Type B pancreatic cell (in vitro differentiated cells): ENCODE results near the gene C12orf42. TPM values are rescaled to one million over a fixed set of nuclear protein-coding genes. Genes with fewer than 3 reads are reported as not detected.

Experiments used
- DNase-seq: peaks from one replicate; pipeline ENCODE4 v3.0.0; 2021; ENCODE audit warnings: mixed read lengths; ENCODE audit not compliant: unreplicated experiment; ENCODE audit errors: extremely low spot score
- H3K27ac Mint-ChIP-seq: 2 replicates; pipeline ENCODE4 v1.8.0; 2021; ENCODE audit warnings: mild to moderate bottlenecking, mixed read lengths
- H3K27me3 Mint-ChIP-seq: 2 replicates; pipeline ENCODE4 v1.8.0; 2021; ENCODE audit warnings: mixed read lengths
- H3K36me3 Mint-ChIP-seq: 2 replicates; pipeline ENCODE4 v1.8.0; 2021; ENCODE audit warnings: mixed read lengths
- H3K4me1 Mint-ChIP-seq: one replicate; pipeline ENCODE4 v1.8.0; 2021; ENCODE audit warnings: mixed read lengths; ENCODE audit not compliant: unreplicated experiment
- H3K4me3 Mint-ChIP-seq: 2 replicates; pipeline ENCODE4 v1.8.0; 2021; ENCODE audit warnings: mild to moderate bottlenecking, mixed read lengths
- H3K9me3 Mint-ChIP-seq: 2 replicates; pipeline ENCODE4 v1.8.0; 2021; ENCODE audit warnings: mixed read lengths
- CTCF ChIP-seq: fragments of 200-600 bp; sonication (generic); conservative IDR thresholded peaks from 2 replicates; pipeline ENCODE4 v1.5.0; 2021; ENCODE audit warnings: antibody characterized with exemption, mild to moderate bottlenecking
- total RNA-seq: library from RNA; stranded (reverse); gene quantifications from 2 replicates; pipeline ENCODE4 v1.2.1, GENCODE V29; 2021; ENCODE audit warnings: low replicate concordance

Gene C12orf42
- total RNA-seq, 1 donor from 2014 or later, result not detected

- H3K27ac Mint-ChIP-seq, result no peak overlapping the region
- no peaks in the 10 kb centered on the region for H3K27me3 Mint-ChIP-seq
- H3K4me3 Mint-ChIP-seq, result no peak overlapping the region
- peaks cover 2% of the 10 kb centered on the region for H3K4me1 Mint-ChIP-seq
- no peak for DNase-seq
- H3K9me3 Mint-ChIP-seq, result no peaks in the 10 kb centered on the region
- no peak for TF ChIP-seq CTCF
- H3K36me3 Mint-ChIP-seq, result no peaks in the 10 kb centered on the region
Observed at GRCh38 chr12:103518899-103519298, 23.1 kb upstream of the C12orf42 start.

- TF ChIP-seq CTCF, result no peak
- Mint-ChIP-seq H3K27ac (no peak overlapping the region), H3K9me3 (no peaks in the 10 kb centered on the region), H3K4me1 (no peaks in the 10 kb centered on the region), H3K4me3 (no peak overlapping the region), H3K36me3 (no peaks in the 10 kb centered on the region), H3K27me3 (no peaks in the 10 kb centered on the region)
- DNase-seq, result no peak
Observed at GRCh38 chr12:103517161-103517560, 21.4 kb upstream of the C12orf42 start.

DNA sequence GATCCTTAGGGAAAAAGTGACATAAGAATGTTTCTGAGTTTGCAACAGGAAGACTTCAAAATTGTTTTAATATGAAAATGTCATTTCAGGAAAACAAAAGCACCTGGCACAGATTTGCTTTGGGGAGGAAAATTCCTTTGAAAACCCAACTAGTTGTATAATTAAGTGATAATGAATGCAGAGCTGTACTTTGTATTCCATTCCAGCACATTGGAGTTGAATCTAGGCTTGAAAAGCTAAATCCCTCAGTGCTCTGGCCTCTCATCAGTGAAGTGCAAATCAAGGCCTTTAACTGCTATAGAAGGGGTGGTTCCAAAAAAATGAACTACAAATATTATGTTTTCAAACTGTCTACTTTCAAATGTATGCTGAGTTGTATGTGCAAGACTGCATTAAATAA is 19.6 kb upstream of the C12orf42 start:
- no peaks in the 10 kb centered on the region for H3K36me3 Mint-ChIP-seq
- H3K9me3 Mint-ChIP-seq, result no peaks in the 10 kb centered on the region
- no peaks in the 10 kb centered on the region for H3K27me3 Mint-ChIP-seq
- DNase-seq, result no peak
- no peaks in the 10 kb centered on the region for H3K4me1 Mint-ChIP-seq
- no peak for TF ChIP-seq CTCF
- H3K27ac Mint-ChIP-seq, result no peak overlapping the region
- H3K4me3 Mint-ChIP-seq, result no peak overlapping the region

- DNase-seq, result no peak
- H3K27me3 Mint-ChIP-seq, result peaks cover 6% of the 10 kb centered on the region
- no peak for TF ChIP-seq CTCF
- H3K4me1 Mint-ChIP-seq, result no peaks in the 10 kb centered on the region
- no peaks in the 10 kb centered on the region for H3K9me3 Mint-ChIP-seq
- H3K36me3 Mint-ChIP-seq, result no peaks in the 10 kb centered on the region
- no peak overlapping the region for H3K27ac Mint-ChIP-seq
- H3K4me3 Mint-ChIP-seq, result no peak overlapping the region
Observed at GRCh38 chr12:103513875-103514274, 18.1 kb upstream of the C12orf42 start.

DNA sequence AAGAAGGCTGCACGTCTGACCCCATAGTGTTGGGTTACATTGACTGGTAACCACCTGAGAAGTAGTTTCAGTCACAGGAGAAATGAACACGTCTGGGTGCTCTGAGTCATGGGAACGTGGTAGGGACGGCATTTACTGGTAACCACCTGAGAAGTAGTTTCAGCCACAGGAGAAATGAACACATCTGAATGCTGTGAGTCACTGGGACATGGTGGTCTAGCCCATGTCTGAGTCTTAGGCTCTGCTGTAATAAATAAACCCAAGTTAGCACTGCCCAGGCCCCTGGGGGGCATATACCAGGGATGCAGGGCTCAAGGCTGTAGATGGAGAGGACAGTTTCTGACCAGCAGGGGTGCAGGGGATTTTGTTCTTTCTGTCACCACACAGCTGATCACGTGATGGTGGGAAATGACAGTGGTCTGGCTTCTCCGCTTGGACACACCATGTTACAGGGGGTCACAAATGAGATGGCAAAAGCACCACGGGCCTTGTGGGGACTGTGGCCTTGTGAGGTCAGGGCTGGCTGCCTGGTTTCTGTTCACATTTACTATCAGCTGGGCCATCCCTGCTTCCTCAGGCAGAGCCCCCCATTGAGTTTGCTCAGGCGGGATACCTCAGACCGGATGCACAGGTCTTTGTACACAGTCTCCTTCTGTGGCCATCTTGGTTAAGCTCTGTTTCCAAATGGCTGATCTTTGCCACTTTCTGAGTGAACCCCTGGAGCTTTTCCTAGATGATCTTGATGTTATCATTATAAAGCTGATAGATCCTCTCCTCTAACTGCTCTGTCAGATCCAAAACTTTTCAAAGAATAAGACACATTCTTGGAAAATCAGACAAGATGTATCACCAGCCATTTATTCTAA is 9.8 kb upstream of the C12orf42 start:
- Mint-ChIP-seq H3K27me3 (peaks cover 24% of the 10 kb centered on the region), H3K36me3 (no peaks in the 10 kb centered on the region), H3K4me3 (no peak overlapping the region), H3K4me1 (no peaks in the 10 kb centered on the region), H3K27ac (no peak overlapping the region), H3K9me3 (no peaks in the 10 kb centered on the region)
- no peak for TF ChIP-seq CTCF
- no peak for DNase-seq
